Astrocyte (in vitro differentiated cells and primary cell): ENCODE results near the gene PSORS1C1. TPM values are rescaled to one million over a fixed set of nuclear protein-coding genes. Genes with fewer than 3 reads are reported as not detected.

Experiments
- DNase-seq: peaks from one replicate; pipeline ENCODE4 v3.0.0-alpha.2; 2010; ENCODE audit warnings: low read depth
- FAIRE-seq: peaks from 2 replicates; lab custom pipeline; 2011; peaks lifted over from hg19 to GRCh38; lab: Jason Lieb, UNC
- H2AFZ ChIP-seq: 2 replicates; pipeline ENCODE4 v1.6.0; 2012; ENCODE audit warnings: low read depth, low read length, inconsistent platforms
- H3K27ac ChIP-seq: 2 replicates; pipeline ENCODE4 v1.5.1; 2011; ENCODE audit warnings: low read depth, low read length, inconsistent platforms
- H3K27me3 ChIP-seq: 2 replicates; pipeline ENCODE4 v1.6.0; 2011; ENCODE audit warnings: low read length, inconsistent platforms; ENCODE audit not compliant: insufficient read depth
- H3K36me3 ChIP-seq: 2 replicates; pipeline ENCODE4 v1.5.1; 2011; ENCODE audit warnings: low read length, inconsistent platforms; ENCODE audit not compliant: insufficient read depth
- H3K4me1 ChIP-seq: 2 replicates; pipeline ENCODE4 v1.5.1; 2011; ENCODE audit warnings: low read length, inconsistent platforms; ENCODE audit not compliant: insufficient read depth
- H3K4me2 ChIP-seq: 2 replicates; pipeline ENCODE4 v1.6.0; 2012; ENCODE audit warnings: low read length, inconsistent platforms
- H3K4me3 ChIP-seq: 2 replicates; pipeline ENCODE4 v1.5.1; 2011; ENCODE audit warnings: low read depth, mild to moderate bottlenecking, low read length, inconsistent platforms; ENCODE audit not compliant: insufficient read depth
- H3K79me2 ChIP-seq: 2 replicates; pipeline ENCODE4 v1.6.0; 2012; ENCODE audit warnings: mild to moderate bottlenecking, low read length, inconsistent platforms; ENCODE audit not compliant: insufficient read depth
- H3K9ac ChIP-seq: 2 replicates; pipeline ENCODE4 v1.6.0; 2012; ENCODE audit warnings: mild to moderate bottlenecking, low read length, inconsistent platforms
- H3K9me3 ChIP-seq: 2 replicates; pipeline ENCODE4 v1.5.1; 2012; ENCODE audit warnings: low read depth, mild to moderate bottlenecking, low read length, inconsistent platforms; ENCODE audit not compliant: insufficient read depth
- H4K20me1 ChIP-seq: 2 replicates; pipeline ENCODE4 v1.6.0; 2012; ENCODE audit warnings: low read length, inconsistent platforms; ENCODE audit not compliant: insufficient read depth
- H3K27ac Mint-ChIP-seq: one replicate; pipeline ENCODE4 v1.8.0; 2021; ENCODE audit warnings: mild to moderate bottlenecking, mixed read lengths; ENCODE audit not compliant: unreplicated experiment
- H3K27me3 Mint-ChIP-seq: one replicate; pipeline ENCODE4 v1.8.0; 2021; ENCODE audit warnings: low read depth, mixed read lengths; ENCODE audit not compliant: unreplicated experiment
- H3K36me3 Mint-ChIP-seq: one replicate; pipeline ENCODE4 v1.8.0; 2021; ENCODE audit warnings: low read depth, mixed read lengths; ENCODE audit not compliant: unreplicated experiment
- H3K4me1 Mint-ChIP-seq: one replicate; pipeline ENCODE4 v1.8.0; 2021; ENCODE audit warnings: low read depth, mixed read lengths; ENCODE audit not compliant: unreplicated experiment
- H3K4me3 Mint-ChIP-seq: one replicate; pipeline ENCODE4 v1.8.0; 2021; ENCODE audit warnings: mild to moderate bottlenecking, moderate library complexity, mixed read lengths; ENCODE audit not compliant: unreplicated experiment
- H3K9me3 Mint-ChIP-seq: one replicate; pipeline ENCODE4 v1.8.0; 2021; ENCODE audit warnings: mild to moderate bottlenecking, mixed read lengths; ENCODE audit not compliant: unreplicated experiment
- EZH2 ChIP-seq: IDR thresholded peaks from 2 replicates; pipeline ENCODE4 v1.6.1; 2012; ENCODE audit warnings: mild to moderate bottlenecking, low read length, inconsistent platforms; ENCODE audit not compliant: insufficient read depth
- total RNA-seq: library from RNA; stranded (reverse); gene quantifications from 2 replicates; pipeline ENCODE4 v1.2.1, GENCODE V29; 2021
- TF ChIP-seq, protein P1 (sequence below): IDR thresholded peaks from 2 replicates; pipeline ENCODE4 v1.5.1; 2011; ENCODE audit warnings: low read depth, mild to moderate bottlenecking, inconsistent platforms, low read length, moderate library complexity; ENCODE audit not compliant: insufficient read depth

PSORS1C1 gene
- total RNA-seq, 1 donor from 2014 or later, result 9.2 TPM

DNA sequence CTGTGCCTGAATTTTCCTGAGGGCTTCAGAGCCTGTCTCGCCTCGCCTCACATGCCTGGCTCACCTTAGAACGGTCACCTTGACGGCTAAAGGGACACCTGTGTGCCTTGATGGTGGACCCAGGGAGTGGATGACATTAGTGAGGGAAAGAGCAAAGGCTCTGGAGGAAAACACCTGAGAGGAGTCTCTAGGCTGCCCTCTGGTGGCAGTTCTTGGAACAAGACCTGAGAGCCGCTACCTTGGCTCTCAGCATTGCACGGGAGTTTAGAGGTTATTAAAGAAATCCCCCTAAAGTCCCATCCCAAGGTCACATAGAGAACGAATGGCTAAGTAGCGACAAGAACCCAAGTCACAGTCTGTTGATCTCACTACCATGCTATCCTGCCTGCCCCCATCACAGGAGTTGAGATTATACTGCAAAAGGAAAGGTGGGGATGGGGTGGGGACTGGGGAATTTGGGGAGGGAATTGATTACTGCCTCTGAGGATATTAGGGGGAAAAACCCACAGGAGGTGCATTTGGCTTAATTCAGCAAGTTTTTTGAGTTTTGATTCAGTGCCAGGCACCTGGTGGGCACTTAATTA lies 13.6 kb downstream of the PSORS1C1 start:
- Histone ChIP-seq H3K4me1 (peaks cover 7% of the 10 kb centered on the region), H3K27ac (no peak overlapping the region), H3K9me3 (no peaks in the 10 kb centered on the region), H3K4me2 (no peak overlapping the region), H2AFZ (no peak overlapping the region), H3K79me2 (no peaks in the 10 kb centered on the region), H3K4me3 (no peak overlapping the region), H4K20me1 (no peaks in the 10 kb centered on the region), H3K27me3 (no peaks in the 10 kb centered on the region), H3K9ac (no peak overlapping the region), H3K36me3 (no peaks in the 10 kb centered on the region)
- FAIRE-seq (no peak), DNase-seq (no peak)
- H3K4me1 Mint-ChIP-seq, result peaks cover 29% of the 10 kb centered on the region
- no peak overlapping the region for H3K4me3 Mint-ChIP-seq
- peaks cover 11% of the 10 kb centered on the region for H3K36me3 Mint-ChIP-seq
- no peak overlapping the region for H3K27ac Mint-ChIP-seq
- H3K27me3 Mint-ChIP-seq, result no peaks in the 10 kb centered on the region
- TF ChIP-seq, protein P1, sequence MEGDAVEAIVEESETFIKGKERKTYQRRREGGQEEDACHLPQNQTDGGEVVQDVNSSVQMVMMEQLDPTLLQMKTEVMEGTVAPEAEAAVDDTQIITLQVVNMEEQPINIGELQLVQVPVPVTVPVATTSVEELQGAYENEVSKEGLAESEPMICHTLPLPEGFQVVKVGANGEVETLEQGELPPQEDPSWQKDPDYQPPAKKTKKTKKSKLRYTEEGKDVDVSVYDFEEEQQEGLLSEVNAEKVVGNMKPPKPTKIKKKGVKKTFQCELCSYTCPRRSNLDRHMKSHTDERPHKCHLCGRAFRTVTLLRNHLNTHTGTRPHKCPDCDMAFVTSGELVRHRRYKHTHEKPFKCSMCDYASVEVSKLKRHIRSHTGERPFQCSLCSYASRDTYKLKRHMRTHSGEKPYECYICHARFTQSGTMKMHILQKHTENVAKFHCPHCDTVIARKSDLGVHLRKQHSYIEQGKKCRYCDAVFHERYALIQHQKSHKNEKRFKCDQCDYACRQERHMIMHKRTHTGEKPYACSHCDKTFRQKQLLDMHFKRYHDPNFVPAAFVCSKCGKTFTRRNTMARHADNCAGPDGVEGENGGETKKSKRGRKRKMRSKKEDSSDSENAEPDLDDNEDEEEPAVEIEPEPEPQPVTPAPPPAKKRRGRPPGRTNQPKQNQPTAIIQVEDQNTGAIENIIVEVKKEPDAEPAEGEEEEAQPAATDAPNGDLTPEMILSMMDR, result peak; percentile 84
- TF ChIP-seq EZH2, result no peak
- no peaks in the 10 kb centered on the region for H3K9me3 Mint-ChIP-seq

DNA sequence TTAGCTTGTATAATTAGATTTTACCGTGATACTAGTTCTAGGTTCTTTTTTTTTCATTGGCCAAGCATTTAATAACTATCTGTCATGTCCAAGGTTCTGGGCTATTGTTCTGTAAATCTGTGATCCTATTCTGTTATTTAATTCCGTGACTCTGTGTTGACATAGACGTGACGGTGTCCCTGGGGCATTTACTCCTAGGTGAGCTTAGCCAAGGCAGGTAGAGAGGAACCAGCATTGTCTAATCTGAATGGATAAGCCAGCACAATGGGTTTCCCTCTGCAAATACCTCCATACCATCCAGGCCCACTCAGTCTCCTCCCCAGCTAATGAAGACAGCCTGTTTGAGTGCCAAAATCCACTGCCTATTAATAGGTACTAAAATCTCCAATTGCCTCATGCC lies 14.5 kb downstream of the PSORS1C1 start:
- Histone ChIP-seq H3K9ac (no peak overlapping the region), H4K20me1 (no peaks in the 10 kb centered on the region), H3K9me3 (no peaks in the 10 kb centered on the region), H3K36me3 (no peaks in the 10 kb centered on the region), H2AFZ (no peak overlapping the region), H3K4me2 (no peak overlapping the region), H3K4me1 (peaks cover 7% of the 10 kb centered on the region), H3K27me3 (no peaks in the 10 kb centered on the region), H3K79me2 (no peaks in the 10 kb centered on the region), H3K27ac (no peak overlapping the region), H3K4me3 (no peak overlapping the region)
- H3K27ac Mint-ChIP-seq, result no peak overlapping the region
- DNase-seq (no peak), FAIRE-seq (no peak)
- H3K4me3 Mint-ChIP-seq, result no peak overlapping the region
- TF ChIP-seq, protein P1, result no peak
- TF ChIP-seq EZH2, result no peak
- H3K27me3 Mint-ChIP-seq, result no peaks in the 10 kb centered on the region
- H3K4me1 Mint-ChIP-seq, result peaks cover 20% of the 10 kb centered on the region
- H3K9me3 Mint-ChIP-seq, result no peaks in the 10 kb centered on the region
- peaks cover 6% of the 10 kb centered on the region for H3K36me3 Mint-ChIP-seq

DNA sequence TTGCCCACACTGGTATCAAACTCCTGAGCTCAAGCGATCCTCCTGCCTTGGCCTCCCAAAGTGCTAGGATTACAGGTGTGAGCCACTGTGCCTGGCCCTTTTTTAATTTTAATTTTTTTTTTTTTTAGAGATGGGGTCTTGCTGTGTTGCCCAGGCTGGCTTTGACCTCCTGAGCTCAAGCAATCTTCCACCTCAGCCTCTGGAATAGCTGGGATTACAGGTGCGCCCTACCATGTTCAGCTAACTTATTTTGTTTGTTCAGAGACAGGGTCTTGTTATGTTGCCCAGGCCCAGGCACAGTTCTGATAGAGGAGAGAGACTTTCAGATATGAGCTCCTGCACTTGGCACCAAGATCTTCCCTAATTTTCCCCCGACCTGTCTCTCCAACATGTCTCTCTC lies 16.2 kb downstream of the PSORS1C1 start:
- Histone ChIP-seq H3K27ac (no peak overlapping the region), H3K9me3 (no peaks in the 10 kb centered on the region), H3K79me2 (no peaks in the 10 kb centered on the region), H2AFZ (no peak overlapping the region), H3K4me1 (no peaks in the 10 kb centered on the region), H3K4me3 (no peak overlapping the region), H3K27me3 (no peaks in the 10 kb centered on the region), H3K9ac (no peak overlapping the region), H3K36me3 (no peaks in the 10 kb centered on the region), H3K4me2 (no peak overlapping the region), H4K20me1 (no peaks in the 10 kb centered on the region)
- Mint-ChIP-seq H3K4me1 (peaks cover 6% of the 10 kb centered on the region), H3K27me3 (no peaks in the 10 kb centered on the region), H3K27ac (no peak overlapping the region), H3K9me3 (no peaks in the 10 kb centered on the region), H3K36me3 (peaks cover 6% of the 10 kb centered on the region), H3K4me3 (no peak overlapping the region)
- FAIRE-seq (no peak), DNase-seq (no peak)
- TF ChIP-seq, protein P1, result no peak
